Trophoblast cell (in vitro differentiated cells and primary cell): Measurements from ENCODE around the gene MRPS2.
A peak's percentile ranks its signal among the peaks of the same experiment; 100 is the strongest.

Experiments used
- DNase-seq, 2 donors: peaks; one replicate each; pipeline ENCODE4 v3.0.0-alpha.2; 2016
- H2AFZ ChIP-seq: 2 replicates; pipeline ENCODE4 v1.6.1; 2013; ENCODE audit warnings: low read length, moderate library complexity, mild to moderate bottlenecking; ENCODE audit not compliant: insufficient read depth, poor library complexity
- H2AK5ac ChIP-seq: 2 replicates; pipeline ENCODE4 v1.6.1; 2013; ENCODE audit warnings: mild to moderate bottlenecking, low read length
- H2BK120ac ChIP-seq: 2 replicates; pipeline ENCODE4 v1.6.1; 2013; ENCODE audit warnings: low read length, mild to moderate bottlenecking, moderate library complexity; ENCODE audit not compliant: insufficient read depth, poor library complexity
- H2BK12ac ChIP-seq: 2 replicates; pipeline ENCODE4 v1.6.1; 2013; ENCODE audit warnings: mild to moderate bottlenecking, low read length, moderate library complexity
- H2BK5ac ChIP-seq: 2 replicates; pipeline ENCODE4 v1.6.1; 2013; ENCODE audit warnings: low read length, low read depth, moderate library complexity, mild to moderate bottlenecking; ENCODE audit not compliant: poor library complexity
- H3K14ac ChIP-seq: 2 replicates; pipeline ENCODE4 v1.6.1; 2013; ENCODE audit warnings: mild to moderate bottlenecking, low read length
- H3K18ac ChIP-seq: 2 replicates; pipeline ENCODE4 v1.6.1; 2013; ENCODE audit warnings: mild to moderate bottlenecking, low read length
- H3K23ac ChIP-seq: 2 replicates; pipeline ENCODE4 v1.6.1; 2013; ENCODE audit warnings: low read length
- H3K27ac ChIP-seq: 2 replicates; pipeline ENCODE4 v1.5.1; 2013; ENCODE audit warnings: low read depth, mild to moderate bottlenecking, inconsistent platforms, low read length, moderate library complexity
- H3K27me3 ChIP-seq: 2 replicates; pipeline ENCODE4 v1.6.1; 2013; ENCODE audit warnings: inconsistent platforms, mild to moderate bottlenecking, low read length, moderate library complexity; ENCODE audit not compliant: insufficient read depth
- H3K36me3 ChIP-seq, 2 experiments: 1 replicate in 1 of 2; 2 replicates in 1 of 2; pipeline ENCODE4 v1.6.1; 2013; ENCODE audit warnings: low read length in 2 of 2, mild to moderate bottlenecking in 2 of 2, moderate library complexity in 1 of 2; ENCODE audit not compliant: insufficient read depth in 2 of 2, control insufficient read depth in 1 of 2
- H3K4ac ChIP-seq: 2 replicates; pipeline ENCODE4 v1.6.1; 2013; ENCODE audit warnings: low read depth, mild to moderate bottlenecking, low read length, moderate library complexity
- H3K4me1 ChIP-seq, 2 experiments: 1 replicate in 1 of 2; 2 replicates in 1 of 2; pipeline ENCODE4 v1.6.1; 2013; ENCODE audit warnings: low read length in 2 of 2, mild to moderate bottlenecking in 2 of 2, moderate library complexity in 1 of 2; ENCODE audit not compliant: insufficient read depth in 2 of 2, control insufficient read depth in 1 of 2
- H3K4me2 ChIP-seq: 2 replicates; pipeline ENCODE4 v1.6.1; 2013; ENCODE audit warnings: inconsistent platforms, mild to moderate bottlenecking, low read length, moderate library complexity
- H3K4me3 ChIP-seq: 2 replicates; pipeline ENCODE4 v1.5.1; 2013; ENCODE audit warnings: mild to moderate bottlenecking, low read depth, low read length, inconsistent platforms
- H3K79me1 ChIP-seq: one replicate; pipeline ENCODE4 v1.6.1; 2013; ENCODE audit warnings: low read length
- H3K79me2 ChIP-seq: 2 replicates; pipeline ENCODE4 v1.6.1; 2013; ENCODE audit warnings: low read length, mild to moderate bottlenecking; ENCODE audit not compliant: control insufficient read depth, insufficient read depth, poor library complexity
- H3K9ac ChIP-seq: 2 replicates; pipeline ENCODE4 v1.6.1; 2013; ENCODE audit warnings: mild to moderate bottlenecking, low read length
- H3K9me3 ChIP-seq: 2 replicates; pipeline ENCODE4 v1.6.1; 2013; ENCODE audit warnings: low read depth, mild to moderate bottlenecking, control low read depth, inconsistent platforms, low read length; ENCODE audit not compliant: insufficient read depth
- H4K12ac ChIP-seq: 2 replicates; pipeline ENCODE4 v1.6.1; 2013; ENCODE audit warnings: low read depth, mild to moderate bottlenecking, low read length, moderate library complexity
- H4K8ac ChIP-seq: 2 replicates; pipeline ENCODE4 v1.6.1; 2013; ENCODE audit warnings: low read depth, mild to moderate bottlenecking, low read length, moderate library complexity
- H4K91ac ChIP-seq: one replicate; pipeline ENCODE4 v1.6.1; 2013; ENCODE audit warnings: low read depth, mild to moderate bottlenecking, low read length, moderate library complexity
- WGBS: extraction: QIAGEN DNeasy Blood & Tissue Kit; methylation state at CpG from one replicate; pipeline ENCODE4 v1.1.7; 2013; ENCODE audit warnings: missing lambda C conversion rate; ENCODE audit not compliant: insufficient read length, insufficient coverage; ENCODE audit errors: extremely low coverage; 5-methylcytosine and 5-hydroxymethylcytosine counted together

MRPS2 gene

DNA sequence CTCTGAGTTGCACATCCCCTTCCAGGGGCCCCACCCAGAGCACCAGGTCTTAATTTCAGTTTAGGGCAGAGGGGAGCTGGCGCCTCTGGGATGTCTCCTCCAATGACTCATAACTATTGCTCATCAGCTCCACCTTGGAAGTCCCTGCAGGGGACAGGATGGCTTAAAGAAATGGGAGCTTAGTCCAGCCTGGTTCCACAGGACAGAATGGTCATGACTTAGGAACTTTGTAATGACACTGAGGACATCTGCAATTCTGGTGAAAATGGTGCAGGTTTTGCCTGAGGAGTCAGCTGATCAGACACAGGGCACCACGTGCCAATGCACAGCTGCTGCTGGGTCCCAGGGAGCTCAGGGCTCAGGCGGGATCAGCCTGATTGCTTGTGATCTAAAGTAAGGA is 37.3 kb upstream of the MRPS2 start:
- Histone ChIP-seq H2BK5ac (no peak overlapping the region), H4K12ac (no peak overlapping the region), H3K4me1 (no peaks in the 10 kb centered on the region), H3K23ac (no peak overlapping the region), H3K9ac (no peak overlapping the region), H3K14ac (no peak overlapping the region), H3K4me3 (no peak overlapping the region), H3K18ac (no peak overlapping the region), H3K4me2 (no peak overlapping the region), H2AK5ac (no peak overlapping the region), H2BK12ac (no peak overlapping the region), H4K8ac (no peak overlapping the region), H3K79me2 (no peaks in the 10 kb centered on the region), H4K91ac (no peak overlapping the region), H3K36me3 (no peaks in the 10 kb centered on the region), H2AFZ (no peak overlapping the region), H2BK120ac (no peak overlapping the region), H3K27ac (no peak overlapping the region), H3K79me1 (no peaks in the 10 kb centered on the region), H3K27me3 (no peaks in the 10 kb centered on the region), H3K9me3 (no peaks in the 10 kb centered on the region), H3K4ac (no peak overlapping the region)
- DNase-seq = peak; percentile 37 to 41
- WGBS = no CpG with 5 or more reads among the region's 3 CpGs

DNA sequence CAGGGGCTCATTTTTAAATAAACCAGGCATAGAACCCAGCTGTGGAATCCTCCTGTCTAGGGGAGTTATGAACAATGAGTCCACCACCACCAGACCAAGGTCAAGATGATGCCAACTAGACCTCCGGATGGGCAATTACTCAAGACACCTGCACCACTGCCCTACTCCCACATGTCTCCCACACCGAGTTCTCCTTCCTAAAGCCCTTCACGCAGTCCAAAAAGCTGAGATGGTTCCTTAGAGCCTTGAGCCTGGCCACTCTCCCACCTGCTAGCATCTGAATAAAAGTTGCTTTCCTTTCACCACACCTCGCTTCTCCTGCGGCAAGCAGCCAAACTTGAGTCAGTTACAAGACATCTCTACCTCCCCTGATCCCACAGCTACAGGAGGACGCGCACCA is 36.3 kb upstream of the MRPS2 start:
- H3K27me3 ChIP-seq = no peaks in the 10 kb centered on the region
- no CpG with 5 or more reads among the region's 7 CpGs for WGBS
- no peak overlapping the region for H2BK12ac ChIP-seq
- H3K14ac ChIP-seq = no peak overlapping the region
- no peak overlapping the region for H2AK5ac ChIP-seq
- no peaks in the 10 kb centered on the region for H3K9me3 ChIP-seq
- peaks cover 0 to 5% of the 10 kb centered on the region in 2 experiments for H3K4me1 ChIP-seq
- no peak overlapping the region for H2BK120ac ChIP-seq
- no peaks in the 10 kb centered on the region for H3K79me2 ChIP-seq
- no peak overlapping the region for H3K23ac ChIP-seq
- H3K9ac ChIP-seq = no peak overlapping the region
- no peak overlapping the region for H3K4me3 ChIP-seq
- H3K36me3 ChIP-seq = no peaks in the 10 kb centered on the region
- H2BK5ac ChIP-seq = no peak overlapping the region
- H3K79me1 ChIP-seq = no peaks in the 10 kb centered on the region
- no peak overlapping the region for H4K12ac ChIP-seq
- no peak overlapping the region for H3K4ac ChIP-seq
- H2AFZ ChIP-seq = no peak overlapping the region
- H3K18ac ChIP-seq = no peak overlapping the region
- DNase-seq = no peak
- H3K4me2 ChIP-seq = no peak overlapping the region
- H4K91ac ChIP-seq = no peak overlapping the region
- no peak overlapping the region for H3K27ac ChIP-seq
- no peak overlapping the region for H4K8ac ChIP-seq

DNA sequence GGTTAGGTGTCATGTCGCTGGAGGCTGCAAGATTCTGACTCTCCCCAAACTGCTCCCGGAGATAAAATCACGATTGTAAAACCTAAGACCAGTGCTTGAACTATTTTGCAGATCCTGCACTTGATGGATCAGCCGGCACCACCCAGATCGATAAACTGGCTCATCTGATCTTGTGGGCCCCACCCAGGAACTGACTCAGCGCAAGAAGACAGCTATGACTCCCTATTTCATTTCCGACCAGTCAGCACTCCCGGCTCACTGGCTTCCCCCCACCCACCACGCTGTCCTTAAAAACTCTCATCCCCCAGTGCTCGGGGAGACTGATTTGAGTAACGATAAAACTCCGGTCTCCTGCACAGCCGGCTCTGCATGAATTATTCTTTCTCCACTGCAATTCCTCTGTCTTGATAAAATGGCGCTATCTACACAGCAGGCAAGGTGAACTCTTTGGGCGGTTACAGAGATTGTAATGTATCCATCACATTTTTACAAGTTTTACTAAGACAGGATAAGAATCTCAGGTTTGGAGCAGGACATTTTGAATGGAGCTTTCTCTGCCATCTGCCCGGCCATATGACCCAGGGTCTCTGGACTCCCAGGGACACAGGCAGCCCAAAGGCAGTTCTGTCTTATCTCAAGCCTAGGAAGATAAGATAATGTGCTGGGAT is 31.5 kb upstream of the MRPS2 start:
- Histone ChIP-seq H2BK120ac (no peak overlapping the region), H3K27ac (no peak overlapping the region), H2AFZ (no peak overlapping the region), H3K4me2 (no peak overlapping the region), H3K4me3 (no peak overlapping the region), H3K9me3 (no peaks in the 10 kb centered on the region), H3K4me1 (peaks cover 20 to 22% of the 10 kb centered on the region in 2 experiments), H3K18ac (no peak overlapping the region), H2BK12ac (no peak overlapping the region), H4K12ac (no peak overlapping the region), H3K23ac (no peak overlapping the region), H2BK5ac (no peak overlapping the region), H3K27me3 (no peaks in the 10 kb centered on the region), H3K79me2 (no peaks in the 10 kb centered on the region), H4K8ac (no peak overlapping the region), H3K79me1 (no peaks in the 10 kb centered on the region), H2AK5ac (no peak overlapping the region), H4K91ac (no peak overlapping the region), H3K9ac (no peak overlapping the region), H3K14ac (no peak overlapping the region), H3K4ac (no peak overlapping the region), H3K36me3 (no peaks in the 10 kb centered on the region)
- DNase-seq = no peak
- no CpG with 5 or more reads among the region's 16 CpGs for WGBS

DNA sequence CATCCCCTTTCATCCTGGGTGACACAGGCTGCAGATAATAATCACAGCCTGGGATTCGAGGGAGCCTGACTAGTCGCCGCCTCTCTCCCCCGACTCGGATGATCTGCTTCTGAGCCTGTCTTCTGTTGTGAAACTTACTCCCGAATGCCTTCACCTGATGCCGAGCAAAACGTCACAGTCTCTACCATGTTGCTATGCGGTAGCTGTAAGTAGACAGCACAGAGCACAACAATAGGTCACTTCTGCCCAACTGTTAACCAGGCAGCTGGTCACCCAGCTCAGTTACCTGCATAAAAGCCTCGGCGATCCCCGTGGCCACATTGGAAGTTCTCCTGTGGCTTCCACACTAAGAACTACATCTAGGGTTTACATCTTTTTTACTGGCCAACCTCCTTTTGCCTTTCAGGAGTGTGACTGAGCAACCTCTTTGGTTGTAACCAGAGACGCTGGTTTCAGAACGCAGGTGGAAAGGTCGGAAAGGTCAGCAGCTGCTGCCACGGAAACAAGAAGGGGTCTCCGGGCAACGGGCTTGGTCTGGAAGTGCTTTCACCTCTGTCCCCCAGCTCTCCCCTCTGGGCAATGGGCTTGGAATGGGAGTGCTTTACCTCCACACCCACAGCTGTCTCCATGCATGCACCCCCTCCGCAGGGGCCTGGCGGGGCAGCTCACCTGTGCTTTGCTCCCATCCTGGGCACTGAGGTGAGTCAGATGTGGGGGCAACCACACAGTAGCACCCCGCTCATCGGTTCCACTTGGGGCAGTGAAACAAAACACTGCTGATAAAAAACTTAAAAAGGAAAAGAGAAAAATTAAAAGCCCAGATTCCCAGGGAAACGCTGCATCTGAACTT is 28.5 kb upstream of the MRPS2 start:
- H4K12ac ChIP-seq = no peak overlapping the region
- H4K91ac ChIP-seq = no peak overlapping the region
- H4K8ac ChIP-seq = no peak overlapping the region
- peak overlapping the region; percentile 54 for H3K27ac ChIP-seq
- no peak overlapping the region for H3K14ac ChIP-seq
- H3K4me1 ChIP-seq = peaks cover 20 to 23% of the 10 kb centered on the region in 2 experiments
- H3K79me1 ChIP-seq = no peaks in the 10 kb centered on the region
- H3K9me3 ChIP-seq = no peaks in the 10 kb centered on the region
- peak overlapping the region; percentile 27 for H3K4me3 ChIP-seq
- DNase-seq = peak; percentile 8 to 48
- no peak overlapping the region for H3K18ac ChIP-seq
- no CpG with 5 or more reads among the region's 23 CpGs for WGBS
- no peak overlapping the region for H3K4ac ChIP-seq
- no peak overlapping the region for H2BK120ac ChIP-seq
- H3K79me2 ChIP-seq = no peaks in the 10 kb centered on the region
- no peak overlapping the region for H2BK12ac ChIP-seq
- H2BK5ac ChIP-seq = no peak overlapping the region
- no peaks in the 10 kb centered on the region for H3K27me3 ChIP-seq
- H2AK5ac ChIP-seq = no peak overlapping the region
- no peaks in the 10 kb centered on the region for H3K36me3 ChIP-seq
- no peak overlapping the region for H3K9ac ChIP-seq
- H3K23ac ChIP-seq = no peak overlapping the region
- peak overlapping the region; percentile 39 for H3K4me2 ChIP-seq
- H2AFZ ChIP-seq = no peak overlapping the region
